Measurements from ENCODE around the gene SUMO4. TPM values are rescaled to one million over a fixed set of nuclear protein-coding genes. Genes with fewer than 3 reads are reported as not detected.

SUMO4 gene
- total and polyA plus RNA-seq, 2 donors (not counting 1 experiment from before 2014, with no cell fraction given), result 0.18 to 11.5 TPM

- Histone ChIP-seq H3K36me3 (replicated peaks in 1 of 2; ENCODE audit: control extremely low read depth in 1 of 2, control insufficient read depth in 1 of 2, extremely low read depth in 1 of 2, insufficient read depth in 2 of 2, low read length in 1 of 2) (peaks cover 3 to 21% of the 10 kb centered on the region in 2 experiments), H3K4me2 (replicated peaks; ENCODE audit: low read depth, low read length, poor library complexity, severe bottlenecking) (no peak overlapping the region), H3K79me2 (ENCODE audit: control insufficient read depth, insufficient read depth, low read length) (peaks cover 20% of the 10 kb centered on the region), H3K27ac (ENCODE audit: low read length in 2 of 2) (no peak overlapping the region), H2AFZ (ENCODE audit: insufficient read depth, low read depth, low read length, poor library complexity, severe bottlenecking) (no peak overlapping the region), H4K20me1 (ENCODE audit: control insufficient read depth, insufficient read depth, low read length, poor library complexity, severe bottlenecking) (peaks cover 20% of the 10 kb centered on the region), H3K4me1 (ENCODE audit: control insufficient read depth in 2 of 2, insufficient read depth in 2 of 2, low read length in 2 of 2) (no peaks in the 10 kb centered on the region), H3K9ac (ENCODE audit: low read length) (no peak overlapping the region), H3K4me3 (ENCODE audit: control extremely low read depth in 1 of 5, extremely low read depth in 1 of 5, insufficient read depth in 1 of 5, low read depth in 2 of 5, low read length in 4 of 5) (no peak overlapping the region), H3K27me3 (replicated peaks in 1 of 4; ENCODE audit: control extremely low read depth in 1 of 4, control insufficient read depth in 3 of 4, insufficient read depth in 4 of 4, low read length in 3 of 4) (no peaks in the 10 kb centered on the region), H3K9me3 (ENCODE audit: control extremely low read depth in 1 of 3, control insufficient read depth in 2 of 3, insufficient read depth in 1 of 3, low read length in 2 of 3) (no peaks in the 10 kb centered on the region)
- POLR2A ChIA-PET, result no interaction called here
- TF ChIP-seq CTCF (IDR thresholded peaks at IDR 0.05) (no peak), EZH2 (IDR thresholded peaks at IDR 0.05; ENCODE audit: borderline replicate concordance, insufficient read depth, low read depth, low read length, poor library complexity, severe bottlenecking) (no peak)
- no peak for DNase-seq
- intact Hi-C loops (cut with micrococcal nuclease), result no loop called here
- no peak for ATAC-seq (ENCODE audit: low read depth)
- CTCF ChIA-PET, result interaction anchor here (0.6 kb wide), 1 partner anchor 12 kb away, joined by 3 read pairs; no protein-coding TSS in a partner anchor
- Mint-ChIP-seq H3K9me3 (ENCODE audit: insufficient read depth) (no peaks in the 10 kb centered on the region), H3K4me3 (no peak overlapping the region), H3K27me3 (no peaks in the 10 kb centered on the region), H3K4me1 (peaks cover 6% of the 10 kb centered on the region), H3K27ac (no peak overlapping the region)
Observed at GRCh38 chr6:149395185-149395584, 4.9 kb upstream of the SUMO4 start.

- DNase-seq (no peak), ATAC-seq (ENCODE audit: low read depth) (no peak)
- Mint-ChIP-seq H3K9me3 (ENCODE audit: insufficient read depth) (no peaks in the 10 kb centered on the region), H3K4me1 (peaks cover 6% of the 10 kb centered on the region), H3K27me3 (no peaks in the 10 kb centered on the region), H3K4me3 (no peak overlapping the region), H3K27ac (no peak overlapping the region)
- Histone ChIP-seq H3K4me2 (replicated peaks; ENCODE audit: low read depth, low read length, poor library complexity, severe bottlenecking) (no peak overlapping the region), H4K20me1 (ENCODE audit: control insufficient read depth, insufficient read depth, low read length, poor library complexity, severe bottlenecking) (peaks cover 20% of the 10 kb centered on the region), H3K4me3 (ENCODE audit: control extremely low read depth in 1 of 5, extremely low read depth in 1 of 5, insufficient read depth in 1 of 5, low read depth in 2 of 5, low read length in 4 of 5) (no peak overlapping the region), H3K27me3 (replicated peaks in 1 of 4; ENCODE audit: control extremely low read depth in 1 of 4, control insufficient read depth in 3 of 4, insufficient read depth in 4 of 4, low read length in 3 of 4) (no peaks in the 10 kb centered on the region), H3K4me1 (ENCODE audit: control insufficient read depth in 2 of 2, insufficient read depth in 2 of 2, low read length in 2 of 2) (no peaks in the 10 kb centered on the region), H3K27ac (ENCODE audit: low read length in 2 of 2) (no peak overlapping the region), H2AFZ (ENCODE audit: insufficient read depth, low read depth, low read length, poor library complexity, severe bottlenecking) (no peak overlapping the region), H3K36me3 (replicated peaks in 1 of 2; ENCODE audit: control extremely low read depth in 1 of 2, control insufficient read depth in 1 of 2, extremely low read depth in 1 of 2, insufficient read depth in 2 of 2, low read length in 1 of 2) (peaks cover 3 to 30% of the 10 kb centered on the region in 2 experiments), H3K9ac (ENCODE audit: low read length) (no peak overlapping the region), H3K79me2 (ENCODE audit: control insufficient read depth, insufficient read depth, low read length) (peaks cover 11% of the 10 kb centered on the region), H3K9me3 (ENCODE audit: control extremely low read depth in 1 of 3, control insufficient read depth in 2 of 3, insufficient read depth in 1 of 3, low read length in 2 of 3) (no peaks in the 10 kb centered on the region)
- POLR2A ChIA-PET, result no interaction called here
- intact Hi-C loops (cut with micrococcal nuclease), result no loop called here
- WGBS (ENCODE audit: insufficient coverage), result no CpG with 5 or more reads among the region's 6 CpGs
- CTCF ChIA-PET, result interaction anchor here (0.7 to 1.7 kb wide), 5 partner anchors 12 to 207 kb away, joined by 3 to 6 read pairs (median 4); no protein-coding TSS in a partner anchor
- TF ChIP-seq CTCF (IDR thresholded peaks at IDR 0.05), result no peak
- TF ChIP-seq EZH2 (IDR thresholded peaks at IDR 0.05; ENCODE audit: borderline replicate concordance, insufficient read depth, low read depth, low read length, poor library complexity, severe bottlenecking), result no peak
Observed at GRCh38 chr6:149397384-149397783, 2.7 kb upstream of the SUMO4 start.
